Measurements from ENCODE around the gene EIF5AL1. TPM values are rescaled to one million over a fixed set of nuclear protein-coding genes. Genes with fewer than 3 reads are reported as not detected.

The EIF5AL1 gene
- total and polyA plus RNA-seq, 2 of the 8 experiments (the other 6 are each of a cell fraction or from before 2014, with no cell fraction given): 1.7 to 2.2 TPM

DNA sequence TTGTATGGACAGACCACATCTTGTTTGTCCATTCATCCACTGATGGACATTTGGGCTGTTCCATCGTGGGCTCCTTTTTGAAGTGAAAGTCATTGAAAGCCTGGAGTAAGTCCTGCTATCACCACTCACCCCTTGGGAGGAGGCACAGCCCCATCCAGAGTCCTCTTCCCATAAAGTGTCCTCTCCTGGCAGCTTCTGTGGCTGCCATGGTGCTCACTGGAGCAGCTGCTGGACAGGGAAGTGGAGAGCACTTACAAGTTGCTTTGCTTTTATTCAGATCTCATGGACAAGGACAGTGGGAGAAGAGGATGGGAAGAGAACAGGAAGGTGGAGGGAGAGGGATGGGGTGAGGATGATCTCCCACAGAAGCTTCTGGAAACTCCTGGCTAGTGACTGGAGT, 18.5 kb upstream of the EIF5AL1 start (continued):
- TF ChIP-seq, protein P1, sequence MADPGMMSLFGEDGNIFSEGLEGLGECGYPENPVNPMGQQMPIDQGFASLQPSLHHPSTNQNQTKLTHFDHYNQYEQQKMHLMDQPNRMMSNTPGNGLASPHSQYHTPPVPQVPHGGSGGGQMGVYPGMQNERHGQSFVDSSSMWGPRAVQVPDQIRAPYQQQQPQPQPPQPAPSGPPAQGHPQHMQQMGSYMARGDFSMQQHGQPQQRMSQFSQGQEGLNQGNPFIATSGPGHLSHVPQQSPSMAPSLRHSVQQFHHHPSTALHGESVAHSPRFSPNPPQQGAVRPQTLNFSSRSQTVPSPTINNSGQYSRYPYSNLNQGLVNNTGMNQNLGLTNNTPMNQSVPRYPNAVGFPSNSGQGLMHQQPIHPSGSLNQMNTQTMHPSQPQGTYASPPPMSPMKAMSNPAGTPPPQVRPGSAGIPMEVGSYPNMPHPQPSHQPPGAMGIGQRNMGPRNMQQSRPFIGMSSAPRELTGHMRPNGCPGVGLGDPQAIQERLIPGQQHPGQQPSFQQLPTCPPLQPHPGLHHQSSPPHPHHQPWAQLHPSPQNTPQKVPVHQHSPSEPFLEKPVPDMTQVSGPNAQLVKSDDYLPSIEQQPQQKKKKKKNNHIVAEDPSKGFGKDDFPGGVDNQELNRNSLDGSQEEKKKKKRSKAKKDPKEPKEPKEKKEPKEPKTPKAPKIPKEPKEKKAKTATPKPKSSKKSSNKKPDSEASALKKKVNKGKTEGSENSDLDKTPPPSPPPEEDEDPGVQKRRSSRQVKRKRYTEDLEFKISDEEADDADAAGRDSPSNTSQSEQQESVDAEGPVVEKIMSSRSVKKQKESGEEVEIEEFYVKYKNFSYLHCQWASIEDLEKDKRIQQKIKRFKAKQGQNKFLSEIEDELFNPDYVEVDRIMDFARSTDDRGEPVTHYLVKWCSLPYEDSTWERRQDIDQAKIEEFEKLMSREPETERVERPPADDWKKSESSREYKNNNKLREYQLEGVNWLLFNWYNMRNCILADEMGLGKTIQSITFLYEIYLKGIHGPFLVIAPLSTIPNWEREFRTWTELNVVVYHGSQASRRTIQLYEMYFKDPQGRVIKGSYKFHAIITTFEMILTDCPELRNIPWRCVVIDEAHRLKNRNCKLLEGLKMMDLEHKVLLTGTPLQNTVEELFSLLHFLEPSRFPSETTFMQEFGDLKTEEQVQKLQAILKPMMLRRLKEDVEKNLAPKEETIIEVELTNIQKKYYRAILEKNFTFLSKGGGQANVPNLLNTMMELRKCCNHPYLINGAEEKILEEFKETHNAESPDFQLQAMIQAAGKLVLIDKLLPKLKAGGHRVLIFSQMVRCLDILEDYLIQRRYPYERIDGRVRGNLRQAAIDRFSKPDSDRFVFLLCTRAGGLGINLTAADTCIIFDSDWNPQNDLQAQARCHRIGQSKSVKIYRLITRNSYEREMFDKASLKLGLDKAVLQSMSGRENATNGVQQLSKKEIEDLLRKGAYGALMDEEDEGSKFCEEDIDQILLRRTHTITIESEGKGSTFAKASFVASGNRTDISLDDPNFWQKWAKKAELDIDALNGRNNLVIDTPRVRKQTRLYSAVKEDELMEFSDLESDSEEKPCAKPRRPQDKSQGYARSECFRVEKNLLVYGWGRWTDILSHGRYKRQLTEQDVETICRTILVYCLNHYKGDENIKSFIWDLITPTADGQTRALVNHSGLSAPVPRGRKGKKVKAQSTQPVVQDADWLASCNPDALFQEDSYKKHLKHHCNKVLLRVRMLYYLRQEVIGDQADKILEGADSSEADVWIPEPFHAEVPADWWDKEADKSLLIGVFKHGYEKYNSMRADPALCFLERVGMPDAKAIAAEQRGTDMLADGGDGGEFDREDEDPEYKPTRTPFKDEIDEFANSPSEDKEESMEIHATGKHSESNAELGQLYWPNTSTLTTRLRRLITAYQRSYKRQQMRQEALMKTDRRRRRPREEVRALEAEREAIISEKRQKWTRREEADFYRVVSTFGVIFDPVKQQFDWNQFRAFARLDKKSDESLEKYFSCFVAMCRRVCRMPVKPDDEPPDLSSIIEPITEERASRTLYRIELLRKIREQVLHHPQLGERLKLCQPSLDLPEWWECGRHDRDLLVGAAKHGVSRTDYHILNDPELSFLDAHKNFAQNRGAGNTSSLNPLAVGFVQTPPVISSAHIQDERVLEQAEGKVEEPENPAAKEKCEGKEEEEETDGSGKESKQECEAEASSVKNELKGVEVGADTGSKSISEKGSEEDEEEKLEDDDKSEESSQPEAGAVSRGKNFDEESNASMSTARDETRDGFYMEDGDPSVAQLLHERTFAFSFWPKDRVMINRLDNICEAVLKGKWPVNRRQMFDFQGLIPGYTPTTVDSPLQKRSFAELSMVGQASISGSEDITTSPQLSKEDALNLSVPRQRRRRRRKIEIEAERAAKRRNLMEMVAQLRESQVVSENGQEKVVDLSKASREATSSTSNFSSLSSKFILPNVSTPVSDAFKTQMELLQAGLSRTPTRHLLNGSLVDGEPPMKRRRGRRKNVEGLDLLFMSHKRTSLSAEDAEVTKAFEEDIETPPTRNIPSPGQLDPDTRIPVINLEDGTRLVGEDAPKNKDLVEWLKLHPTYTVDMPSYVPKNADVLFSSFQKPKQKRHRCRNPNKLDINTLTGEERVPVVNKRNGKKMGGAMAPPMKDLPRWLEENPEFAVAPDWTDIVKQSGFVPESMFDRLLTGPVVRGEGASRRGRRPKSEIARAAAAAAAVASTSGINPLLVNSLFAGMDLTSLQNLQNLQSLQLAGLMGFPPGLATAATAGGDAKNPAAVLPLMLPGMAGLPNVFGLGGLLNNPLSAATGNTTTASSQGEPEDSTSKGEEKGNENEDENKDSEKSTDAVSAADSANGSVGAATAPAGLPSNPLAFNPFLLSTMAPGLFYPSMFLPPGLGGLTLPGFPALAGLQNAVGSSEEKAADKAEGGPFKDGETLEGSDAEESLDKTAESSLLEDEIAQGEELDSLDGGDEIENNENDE (IDR thresholded peaks at IDR 0.05; ENCODE audit: insufficient replicate concordance, low read length): no peak
- TF ChIP-seq BCL11A (IDR thresholded peaks at IDR 0.05; ENCODE audit: low read depth in 2 of 2, low read length in 2 of 2) (no peak), NANOG (IDR thresholded peaks at IDR 0.05; ENCODE audit: insufficient read depth, low read depth, low read length, poor library complexity, severe bottlenecking) (no peak), GABPA (IDR thresholded peaks at IDR 0.05; ENCODE audit: borderline replicate concordance, insufficient read depth, low read length) (no peak), RXRA (IDR thresholded peaks at IDR 0.05; ENCODE audit: insufficient read depth, low read depth, low read length) (no peak), EP300 (IDR thresholded peaks at IDR 0.05; ENCODE audit: borderline replicate concordance in 1 of 2, low read depth in 2 of 2, low read length in 2 of 2) (no peak), HDAC2 (IDR thresholded peaks at IDR 0.05; ENCODE audit: borderline replicate concordance in 1 of 2, low read depth in 2 of 2, low read length in 2 of 2) (no peak), CBX5 (IDR thresholded peaks at IDR 0.05; ENCODE audit: low read depth, low read length) (no peak), USF2 (IDR thresholded peaks at IDR 0.05; ENCODE audit: low read length) (no peak), BRCA1 (IDR thresholded peaks at IDR 0.05; ENCODE audit: low read depth, low read length) (no peak)
